GM19372 (cell line): ENCODE measurements around the gene INCA1.
A peak's percentile ranks its signal among the peaks of the same experiment; 100 is the strongest.

Experiments
- ATAC-seq: cut with Tn5 transposase; IDR thresholded peaks from one replicate; pipeline ENCODE4 v1.9.1; 2021; ENCODE audit warnings: mild to moderate bottlenecking, low read depth, moderate library complexity; ENCODE audit not compliant: unreplicated experiment

Gene INCA1

DNA sequence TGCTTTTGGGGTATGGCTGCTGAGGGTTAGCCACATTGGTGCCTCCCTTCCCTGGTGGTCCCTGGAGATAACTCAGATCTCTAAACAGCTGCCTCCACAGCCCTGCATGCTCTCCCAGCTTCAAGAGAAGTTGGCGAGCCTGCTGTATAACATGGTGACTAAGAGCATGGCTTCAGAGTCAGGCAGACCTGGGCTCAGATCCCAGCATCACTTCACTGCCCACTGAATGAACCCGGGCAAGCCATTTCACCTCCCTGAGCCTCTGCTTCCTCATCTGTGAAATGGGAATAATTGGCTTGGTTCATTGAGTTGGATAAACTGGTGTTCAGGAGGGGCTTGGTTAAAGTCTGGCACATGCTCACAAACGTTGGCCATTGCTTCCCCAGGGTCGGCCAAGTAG, 17.0 kb upstream of the INCA1 start:
- no peak for ATAC-seq

DNA sequence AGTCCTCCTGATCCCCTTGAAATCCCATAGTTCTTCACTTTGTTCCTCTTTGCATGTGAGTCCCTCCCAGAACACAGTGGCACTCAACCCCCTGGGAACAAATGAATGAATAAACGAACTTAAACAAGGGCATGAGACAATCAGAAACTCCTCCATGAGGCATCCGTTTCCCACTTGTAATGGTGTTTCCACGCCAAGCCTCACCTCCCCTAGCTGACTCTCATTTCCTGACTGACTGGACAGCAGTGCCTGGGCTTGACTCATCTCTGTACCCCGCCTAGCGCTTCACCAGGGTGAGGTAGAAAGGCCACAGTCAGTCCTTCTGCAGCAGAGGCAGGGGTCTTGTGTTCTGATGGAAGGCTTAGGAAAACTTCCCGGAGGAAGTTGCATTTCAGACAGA, 14.6 kb upstream of the INCA1 start:
- ATAC-seq: no peak

DNA sequence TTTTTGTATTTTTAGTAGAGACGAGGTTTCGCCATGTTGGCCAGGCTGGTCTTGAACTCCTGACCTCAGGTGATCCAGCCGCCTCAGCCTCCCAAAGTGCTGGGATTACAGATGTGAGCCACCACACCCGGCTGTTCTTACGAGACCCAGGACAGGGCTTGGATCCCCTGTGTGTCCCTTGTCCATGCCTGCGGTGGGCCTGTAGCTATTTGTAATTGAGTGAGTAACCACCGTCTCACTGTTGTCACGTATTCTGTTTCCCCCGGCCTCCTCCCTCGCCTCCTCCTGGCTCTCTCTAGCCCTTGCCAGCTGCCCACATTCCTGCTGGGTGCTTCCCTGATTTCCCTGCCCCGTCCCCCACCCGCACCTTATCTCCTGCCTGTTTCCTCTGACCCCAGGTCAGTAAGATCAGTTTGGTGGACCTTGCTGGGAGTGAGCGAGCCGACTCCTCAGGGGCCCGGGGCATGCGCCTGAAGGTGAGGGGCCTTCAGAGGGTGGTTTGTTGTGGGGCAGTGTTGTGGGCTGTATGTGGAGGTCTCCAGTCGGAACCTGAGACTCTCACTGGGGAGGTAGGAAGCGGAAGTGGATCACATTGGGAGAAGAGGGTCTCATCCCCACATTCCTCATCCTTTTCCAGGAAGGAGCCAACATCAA, 6.0 kb upstream of the INCA1 start:
- ATAC-seq: no peak

DNA sequence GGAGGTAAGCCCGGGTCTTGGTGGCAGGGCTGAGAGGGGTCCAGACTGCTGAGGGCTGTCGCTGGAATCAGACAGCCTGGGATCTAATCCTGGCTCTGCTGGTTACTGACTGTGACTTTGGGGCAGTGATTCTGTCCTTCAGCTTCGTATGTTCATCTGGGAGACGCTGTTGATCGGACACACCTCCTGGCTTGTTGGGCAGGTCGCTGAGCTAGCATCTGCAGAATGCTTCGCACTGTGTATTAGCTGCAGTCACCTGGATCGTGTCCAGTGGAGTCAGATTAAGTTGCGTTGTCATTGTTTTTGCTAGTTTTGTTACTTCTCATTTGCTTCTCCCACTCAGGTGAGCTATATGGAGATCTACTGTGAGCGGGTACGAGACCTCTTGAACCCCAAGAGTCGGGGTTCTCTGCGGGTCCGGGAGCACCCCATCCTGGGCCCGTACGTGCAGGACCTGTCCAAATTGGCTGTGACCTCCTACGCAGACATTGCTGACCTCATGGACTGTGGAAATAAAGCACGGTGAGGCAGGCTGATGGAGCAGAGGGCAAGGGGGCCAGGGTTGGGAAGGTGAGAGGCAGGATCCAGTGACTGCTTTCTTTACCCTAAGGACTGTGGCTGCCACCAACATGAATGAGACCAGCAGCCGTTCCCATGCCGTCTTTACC, 4.9 kb upstream of the INCA1 start:
- no peak for ATAC-seq

DNA sequence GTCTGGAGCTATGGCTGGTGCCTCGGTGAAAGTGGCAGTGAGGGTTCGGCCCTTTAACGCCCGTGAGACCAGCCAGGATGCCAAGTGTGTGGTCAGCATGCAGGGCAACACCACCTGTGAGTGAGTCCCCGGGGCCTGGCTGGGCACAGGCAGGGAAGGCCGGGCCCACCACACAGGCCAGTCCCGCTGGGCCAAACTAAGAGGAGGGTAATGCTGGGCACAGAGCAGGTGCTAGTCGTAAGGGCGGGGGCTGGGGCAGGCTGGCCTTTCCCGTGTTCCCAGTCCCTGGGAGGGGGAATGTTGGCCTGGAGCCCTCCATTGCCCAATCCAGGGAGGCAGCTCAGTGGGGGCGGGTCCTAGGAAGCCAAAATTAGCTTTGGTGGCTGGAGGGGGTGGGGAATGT, 2.9 kb upstream of the INCA1 start:
- ATAC-seq: no peak

DNA sequence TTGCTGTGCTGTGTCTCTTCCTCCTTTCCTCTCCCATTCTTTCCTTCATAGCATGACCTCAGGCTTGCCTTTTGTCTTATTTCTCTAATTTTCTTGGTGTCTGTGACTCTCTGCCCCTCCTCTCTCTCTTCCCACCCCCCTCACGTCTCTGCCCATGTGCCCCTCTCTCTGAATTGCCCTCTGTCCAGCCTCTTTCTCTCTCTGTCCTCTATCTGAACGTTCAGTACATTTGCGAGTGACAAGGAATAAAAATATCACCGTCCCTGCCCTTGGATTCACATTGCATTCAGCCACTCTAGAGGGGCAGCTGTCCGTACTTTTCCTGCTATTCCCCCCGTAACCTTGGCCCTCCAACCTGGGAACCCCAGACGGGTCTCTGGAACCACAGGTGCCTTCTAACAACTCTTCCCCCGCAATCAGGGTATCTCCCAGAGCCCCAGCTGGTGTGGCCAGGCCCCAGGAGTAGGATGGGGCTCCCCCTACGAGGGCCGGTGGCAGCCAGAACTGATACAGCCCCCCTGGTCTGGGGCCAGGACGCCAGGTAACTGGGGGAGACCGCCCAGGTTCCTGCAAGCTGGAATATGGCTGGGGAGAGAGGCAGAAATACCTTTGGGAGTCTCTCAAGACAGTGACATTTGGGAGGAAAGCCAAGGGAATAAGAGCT, 2.2 kb upstream of the INCA1 start:
- no peak for ATAC-seq

DNA sequence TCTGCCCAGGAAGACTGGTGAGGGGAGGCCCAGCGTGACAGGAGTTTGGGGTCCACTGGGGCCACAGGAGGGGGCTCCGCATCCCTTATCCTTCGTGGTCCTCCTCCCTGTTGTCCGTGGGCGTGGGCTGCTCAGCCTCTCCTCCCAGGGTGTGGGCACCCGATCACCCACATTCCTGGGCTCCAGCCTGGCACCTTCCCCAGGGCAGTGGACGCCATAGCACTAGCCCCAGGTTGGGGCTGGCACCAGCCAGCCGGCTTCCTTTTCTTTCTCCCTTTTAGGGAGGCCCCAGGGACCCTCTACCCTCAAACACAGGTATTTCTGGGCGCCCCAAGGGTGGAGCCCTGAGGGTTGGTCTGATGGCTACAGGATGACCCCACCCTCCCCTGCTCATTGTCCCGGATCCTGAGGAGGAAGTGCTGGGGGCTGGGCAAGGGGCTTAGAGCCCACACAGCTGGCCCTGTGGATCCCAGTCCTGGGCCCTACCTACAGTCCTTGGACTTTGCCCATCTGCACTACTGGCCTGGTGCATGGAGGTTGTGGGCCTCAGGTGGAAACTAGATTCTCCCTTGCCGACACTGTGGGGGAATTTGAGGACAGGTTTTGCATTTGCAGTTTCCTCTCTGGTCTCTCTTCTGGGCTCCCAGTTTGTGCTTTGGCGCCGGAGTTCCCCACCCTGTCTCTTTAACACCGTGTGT, 1.6 kb upstream of the INCA1 start:
- ATAC-seq: no peak

DNA sequence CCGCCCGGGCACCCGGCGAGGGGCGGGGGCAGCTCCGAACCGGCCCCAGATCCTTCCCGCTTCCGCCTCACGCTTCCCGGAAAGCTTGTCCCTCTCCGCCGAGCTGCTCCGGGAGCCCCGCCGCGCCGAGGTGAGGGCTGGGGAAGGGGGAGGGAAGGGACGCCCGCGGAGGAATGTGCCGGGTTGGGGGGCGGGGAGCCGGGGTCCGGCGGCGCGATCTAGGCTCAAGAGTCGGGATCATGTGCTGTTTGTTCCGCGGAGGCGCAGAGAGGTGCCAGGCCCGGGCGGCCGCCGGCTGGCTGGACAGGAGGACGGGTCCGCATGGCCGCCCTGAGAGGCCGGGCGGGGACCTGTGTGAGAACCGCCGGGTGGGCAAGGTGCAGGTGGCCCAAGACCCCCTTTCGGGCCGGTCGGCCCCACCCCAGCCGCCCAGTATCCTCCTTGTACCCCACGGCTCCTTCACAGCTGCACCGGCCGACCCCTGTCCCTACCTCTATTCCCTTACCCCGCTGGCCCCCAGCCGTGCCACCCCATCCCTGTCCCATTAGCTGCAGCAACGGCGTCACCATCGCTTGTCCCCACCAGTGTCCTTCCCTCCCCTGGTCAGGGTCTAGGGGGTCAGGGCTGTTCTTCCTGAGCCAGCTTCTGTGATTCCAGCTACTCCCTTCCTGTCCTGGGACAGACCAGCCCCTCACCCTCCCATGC, 857 bp upstream of the INCA1 start:
- ATAC-seq: no peak

DNA sequence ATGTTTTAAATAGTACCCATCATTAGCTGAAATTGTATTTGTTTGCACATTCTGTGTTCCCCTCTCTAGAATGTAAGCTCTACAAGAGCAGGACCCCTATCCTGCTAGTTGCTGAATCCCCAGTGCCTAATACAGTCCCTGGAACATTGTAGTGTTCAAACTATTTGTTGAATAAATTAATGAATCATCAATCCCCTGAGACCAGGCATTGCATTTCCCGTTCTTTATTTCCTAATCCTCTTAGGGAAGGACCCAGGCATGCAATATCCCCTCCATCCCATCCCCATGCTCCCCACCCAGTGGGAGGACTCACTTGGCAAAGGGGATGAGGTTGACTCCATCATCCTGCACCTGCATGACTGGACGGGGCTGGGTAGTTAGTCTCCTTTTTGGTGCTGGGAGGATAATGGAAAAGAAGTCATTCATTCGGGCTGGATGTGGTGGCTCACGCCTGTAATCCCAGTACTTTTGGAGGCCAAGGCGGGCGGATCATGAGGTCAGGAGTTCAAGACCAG, 3.2 kb downstream of the INCA1 start:
- ATAC-seq: no peak

DNA sequence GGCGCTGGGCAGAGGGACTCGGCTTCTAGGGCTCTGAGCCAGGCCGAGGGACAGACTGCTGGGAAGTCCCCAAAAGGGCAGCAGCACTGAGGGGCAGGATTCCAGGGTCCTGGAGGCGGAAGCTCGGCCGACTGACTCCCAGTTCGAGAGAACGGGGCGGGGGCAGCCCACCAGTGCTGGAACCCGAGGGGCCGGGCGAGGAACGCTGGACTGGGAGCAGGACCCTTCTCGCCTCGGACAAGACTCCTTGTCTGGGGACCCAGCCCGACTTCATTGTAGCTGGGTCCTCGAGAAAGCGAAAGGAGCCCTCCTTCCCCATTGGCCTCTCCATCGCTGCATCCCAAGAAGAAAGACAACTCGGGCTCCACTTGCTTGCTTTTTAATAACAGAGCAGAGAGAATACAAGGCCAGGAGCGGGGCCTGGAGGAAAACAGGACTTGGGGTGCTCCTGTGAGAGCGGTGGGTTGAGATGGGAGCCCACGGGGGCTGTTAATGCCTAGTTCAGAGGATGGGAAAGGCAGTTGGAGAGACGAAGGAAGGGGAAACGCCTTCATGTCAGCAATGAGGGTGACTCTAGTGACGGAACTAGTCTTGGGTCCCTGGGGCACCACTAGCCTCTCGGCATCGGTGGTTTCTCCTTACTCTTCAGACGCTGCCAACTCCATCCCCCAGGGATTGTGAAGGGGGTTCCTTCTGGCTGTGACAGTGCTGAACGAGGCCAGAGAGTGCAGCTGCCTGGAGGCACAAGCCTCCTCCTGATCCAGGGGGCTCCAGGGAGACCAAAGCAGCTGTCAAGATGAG, 9.4 kb downstream of the INCA1 start:
- ATAC-seq: peak; percentile 9

DNA sequence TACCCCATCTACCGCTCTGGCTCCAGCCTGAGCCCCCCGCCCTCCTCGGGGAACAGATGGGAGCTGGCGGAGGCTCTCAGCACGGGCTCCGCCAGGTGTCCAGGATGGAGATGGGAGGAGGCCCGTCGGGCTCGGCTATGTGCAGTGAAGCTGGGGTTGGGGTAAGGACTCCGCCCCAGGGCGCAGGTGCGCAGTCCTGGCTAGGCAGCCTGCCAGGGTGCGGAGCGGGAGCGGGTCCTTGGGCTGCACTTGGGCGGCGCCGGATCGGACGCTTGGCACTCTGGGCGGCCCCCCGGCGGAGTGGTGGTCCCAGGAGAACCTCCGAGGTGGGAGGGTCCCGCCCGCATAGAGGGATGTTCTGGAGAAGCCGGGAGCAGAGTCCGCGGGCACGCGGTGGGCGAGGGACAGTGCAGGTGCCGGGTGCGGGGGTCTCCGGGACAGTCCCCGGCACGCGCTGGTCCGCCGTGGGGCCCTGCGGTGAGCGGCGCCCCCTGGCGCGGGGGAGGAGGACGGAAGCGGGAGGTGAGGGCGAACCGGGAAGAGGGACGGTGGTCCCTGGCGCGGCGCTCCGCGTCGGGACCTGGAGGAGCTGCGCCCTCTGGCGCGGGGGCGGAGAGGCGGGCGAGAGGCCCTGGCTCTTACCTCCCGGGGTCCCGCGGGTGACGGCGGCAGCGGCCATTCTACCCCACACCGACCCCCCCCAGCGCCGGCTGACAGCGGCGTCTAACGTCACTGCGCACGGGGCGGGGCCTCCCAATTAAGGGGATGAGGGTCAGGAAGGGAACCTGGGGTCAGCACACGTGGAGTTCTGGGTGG, 10.2 kb downstream of the INCA1 start, which contains the start of gene CAMTA2:
Gene CAMTA2 (minus strand): TSS at position 725 of the 816 bp plus-strand sequence. CDS start 1,453 bp downstream, outside the sequence.
- ATAC-seq: peak; percentile 70

DNA sequence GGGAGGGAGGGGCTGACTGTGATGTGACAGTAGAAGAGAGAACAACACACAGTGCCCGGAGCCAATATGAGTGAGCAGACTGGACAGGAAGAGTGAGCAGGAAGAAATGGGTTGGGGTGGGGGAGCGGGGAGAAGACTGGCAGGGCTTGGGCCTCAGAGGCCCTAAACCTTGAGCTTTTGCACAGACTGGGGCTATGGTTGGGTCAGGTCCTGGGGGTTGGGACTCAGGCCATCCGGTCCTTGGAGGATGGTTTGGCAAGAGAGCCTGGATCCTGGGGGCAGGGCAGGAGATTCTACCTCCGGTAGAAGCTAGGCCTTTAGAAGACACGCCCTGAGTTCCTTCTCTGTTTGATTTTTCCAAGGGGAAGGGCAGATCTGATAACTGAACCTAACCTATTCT, 10.9 kb downstream of the INCA1 start:
- no peak for ATAC-seq

DNA sequence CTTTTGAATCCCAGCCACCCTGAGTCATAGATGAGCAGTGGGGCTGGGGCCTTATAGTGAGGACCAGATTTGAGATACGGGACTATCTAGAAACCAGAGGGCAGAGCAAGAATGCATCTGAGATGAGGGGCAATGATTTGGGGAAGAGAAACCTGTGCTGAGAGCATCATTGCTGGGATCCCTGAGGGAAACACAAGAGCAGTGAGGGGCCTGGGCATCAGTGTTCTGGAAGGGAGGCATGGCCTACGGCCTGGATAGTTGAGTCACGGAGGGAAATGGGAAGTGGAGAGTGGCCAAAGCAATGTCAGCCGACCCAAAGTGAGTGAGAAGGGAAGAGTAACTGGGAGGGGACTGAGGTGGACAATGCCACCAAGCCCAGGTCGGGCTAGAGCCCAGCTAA, 15.0 kb downstream of the INCA1 start:
- ATAC-seq: no peak

DNA sequence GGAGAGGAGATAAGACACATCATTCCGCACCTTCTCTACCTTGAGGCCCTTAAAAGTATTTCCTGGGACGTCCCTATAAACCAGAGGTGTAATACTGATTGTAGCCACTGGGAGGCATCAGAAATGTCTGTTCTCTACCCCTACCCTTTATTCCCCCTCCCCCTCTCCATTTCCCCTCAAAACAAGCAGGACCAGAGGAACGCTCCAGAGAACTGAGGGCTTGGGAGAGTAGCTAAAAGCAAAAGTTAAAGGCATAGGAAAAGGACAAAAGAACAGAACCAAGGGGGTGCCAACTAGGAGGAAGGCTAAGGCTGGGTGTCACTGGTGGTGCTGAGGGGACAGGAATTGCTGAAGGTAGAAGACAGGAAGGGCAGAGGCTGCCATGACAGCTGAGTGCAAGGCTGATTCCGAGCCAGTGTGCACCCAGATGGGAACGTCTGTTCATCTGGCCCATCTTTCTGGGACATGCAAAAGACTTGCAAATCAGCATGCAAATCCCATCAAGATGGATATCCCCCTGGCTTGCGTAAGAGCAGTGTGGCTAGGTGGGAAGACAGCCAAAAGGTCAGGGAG, 16.6 kb downstream of the INCA1 start:
- no peak for ATAC-seq

DNA sequence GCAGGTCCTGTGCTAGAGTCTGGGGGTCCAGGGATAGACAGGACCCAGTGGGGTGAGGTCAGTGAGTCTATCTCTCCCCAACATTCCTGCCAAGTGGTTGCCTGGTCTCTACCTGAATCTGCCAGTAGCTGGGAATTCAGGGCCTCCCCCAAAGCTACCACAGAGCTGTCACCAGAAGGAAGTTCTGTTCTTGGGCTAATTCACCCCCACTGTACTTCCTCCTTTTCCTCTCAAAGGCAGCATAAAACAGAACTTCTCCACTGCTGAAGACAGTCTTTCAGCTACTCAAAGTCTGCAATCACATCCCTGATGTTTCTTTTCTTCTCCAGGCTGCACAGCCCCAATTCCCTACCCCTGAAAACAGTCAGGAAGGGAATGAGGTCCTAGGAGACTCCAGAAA, 18.6 kb downstream of the INCA1 start:
- no peak for ATAC-seq

DNA sequence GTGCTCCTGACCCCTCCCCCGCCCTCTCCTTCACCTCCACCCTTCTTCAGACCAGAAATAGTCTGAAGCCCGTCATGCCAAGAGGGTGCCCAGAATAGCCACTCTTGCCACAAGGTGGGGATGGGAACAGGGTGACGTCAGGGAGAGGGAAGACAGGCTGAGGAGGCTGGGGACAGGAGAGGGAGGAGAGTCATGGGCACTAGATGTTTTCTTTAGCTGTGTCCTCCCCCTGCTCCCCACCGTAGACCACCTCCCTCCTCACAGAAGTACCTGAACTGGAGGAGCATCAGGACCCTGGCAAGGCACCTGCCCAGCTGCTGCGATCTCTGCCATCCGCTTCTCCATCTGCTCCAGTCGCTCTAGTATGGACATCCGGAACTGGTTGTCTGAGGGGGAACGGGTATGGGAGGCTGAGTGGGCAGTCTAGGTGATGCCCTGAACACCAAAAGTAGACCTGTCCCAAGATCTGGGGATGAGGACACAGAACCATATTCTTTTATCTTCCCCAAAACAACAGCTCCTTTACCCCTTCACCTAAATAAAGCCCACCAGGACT, 23.1 kb downstream of the INCA1 start:
- ATAC-seq: no peak

DNA sequence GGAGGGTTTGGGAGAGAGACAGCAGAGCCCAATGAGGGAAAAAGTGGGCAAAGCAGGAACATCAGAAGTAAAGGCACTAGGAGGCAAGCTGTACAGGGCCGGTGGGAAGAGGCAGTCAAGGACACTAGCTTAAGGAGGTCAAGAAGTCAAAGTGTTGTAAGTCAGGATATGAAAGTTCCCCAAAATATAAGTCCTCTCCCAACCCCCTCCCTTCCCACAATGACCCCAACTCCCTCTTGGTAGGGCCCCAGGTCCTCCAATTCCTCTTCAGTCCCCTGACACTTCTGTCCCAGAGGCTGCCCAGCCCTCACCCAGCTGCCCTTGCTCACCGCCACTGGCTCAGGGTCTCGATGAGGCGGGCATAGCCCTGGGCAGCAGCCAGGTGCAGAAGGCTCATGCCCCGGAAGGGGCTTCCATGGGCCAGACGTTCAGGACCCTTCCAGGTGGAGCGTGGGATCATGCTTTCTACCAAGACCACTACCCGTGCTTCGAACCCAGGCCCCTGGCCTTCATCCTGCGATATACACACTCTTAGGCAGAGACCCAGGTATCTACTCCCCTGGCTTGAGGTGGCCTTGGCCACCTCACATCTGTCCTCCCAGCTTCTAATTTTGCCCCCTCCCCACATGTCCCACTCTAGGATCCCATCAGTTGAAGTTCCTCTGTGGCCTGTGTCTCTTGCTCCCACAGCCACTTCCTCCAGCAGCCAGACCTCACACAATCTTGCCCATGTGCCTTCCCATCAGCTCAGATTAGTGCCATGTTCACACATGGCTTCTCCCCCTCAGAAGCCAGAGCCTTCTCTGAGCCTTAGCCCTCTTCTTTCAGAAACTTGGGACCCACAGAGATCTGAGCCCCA, 23.8 kb downstream of the INCA1 start:
- no peak for ATAC-seq
